RPMI7951 (cell line): ENCODE measurements around the gene SLC12A8. TPM values are rescaled to one million over a fixed set of nuclear protein-coding genes. Genes with fewer than 3 reads are reported as not detected.

Source experiments
- DNase-seq: peaks from one replicate; pipeline ENCODE4 v3.0.0-alpha.2; 2012; ENCODE audit warnings: low read depth
- total RNA-seq: library from RNA; depleted of rRNA; stranded (reverse); fragments of >200 nt; shearing (Covaris generic); gene quantifications from 2 replicates; pipeline ENCODE4 v1.2.3, GENCODE V29; 2014

SLC12A8 gene
- total RNA-seq, 1 experiment from 2014 or later = 26.6 TPM

DNA sequence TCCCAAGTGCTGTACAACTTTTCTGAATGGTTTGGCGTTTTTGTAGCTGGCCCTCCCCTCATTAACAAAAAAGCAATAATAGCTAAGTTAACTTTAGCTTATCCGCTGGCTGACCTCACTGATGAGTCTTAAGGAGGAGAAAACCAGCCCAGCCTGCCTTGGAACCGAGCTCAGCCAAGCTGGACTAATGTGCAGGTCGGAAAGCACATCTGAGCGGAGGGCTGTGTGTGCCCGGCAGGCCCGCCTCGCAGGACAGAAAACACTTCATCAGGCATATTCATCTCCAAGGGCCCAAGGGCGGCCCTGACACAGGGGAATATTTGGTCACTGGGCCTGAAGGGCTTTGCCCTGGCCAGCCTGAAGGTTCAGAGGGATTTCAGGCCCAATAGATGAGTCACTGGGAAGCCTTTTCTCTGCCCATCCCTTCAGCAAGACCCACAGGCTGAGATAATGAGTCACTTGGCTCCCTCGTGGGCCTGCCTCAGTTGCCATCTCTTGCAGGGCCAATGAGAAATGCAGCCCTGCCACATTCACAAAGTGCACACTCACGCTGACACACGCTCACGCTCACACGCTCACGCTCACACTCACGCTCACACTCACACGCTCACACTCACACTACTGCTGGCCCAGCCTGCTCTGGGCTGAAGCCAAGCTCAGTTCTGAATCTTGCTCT, 75.1 kb downstream of the SLC12A8 start:
- peak; percentile 93 for DNase-seq

DNA sequence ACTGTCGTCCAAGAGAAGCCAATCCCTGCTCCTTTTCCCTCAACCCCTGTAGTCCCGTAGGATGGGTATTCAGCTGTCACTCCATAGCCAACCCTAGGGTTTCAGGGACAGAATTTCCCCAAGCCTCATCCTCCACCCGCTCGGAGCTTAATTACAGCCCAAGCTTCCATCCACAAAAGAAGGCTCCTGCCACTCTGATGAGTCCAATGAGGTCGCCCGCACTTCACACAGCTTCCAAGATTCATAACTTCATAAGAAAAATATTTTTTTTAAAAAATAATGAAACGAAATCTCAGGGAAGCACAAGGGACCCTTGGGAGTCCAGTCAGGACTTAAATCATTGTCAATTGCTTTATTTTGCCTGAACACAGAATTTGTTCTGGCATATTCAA, 75.6 kb downstream of the SLC12A8 start:
- no peak for DNase-seq

DNA sequence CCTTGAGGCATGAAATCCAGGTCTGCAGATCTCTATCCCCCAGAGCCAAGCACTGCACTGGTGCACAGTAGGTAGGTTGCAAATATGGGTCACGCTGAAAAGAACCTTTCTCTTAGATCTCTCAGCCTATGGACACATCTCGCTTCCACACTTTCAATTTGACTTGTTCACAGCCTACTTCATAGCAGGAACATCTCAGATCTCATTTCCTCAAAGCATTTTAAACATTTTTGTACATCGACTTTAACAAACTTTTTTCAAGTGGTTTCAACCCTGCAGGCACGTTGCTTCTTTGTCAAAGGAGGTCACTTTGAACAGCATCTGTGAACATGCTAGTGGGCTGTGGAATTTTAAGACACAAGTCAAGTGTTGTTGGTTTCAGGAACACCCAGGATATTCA, 76.0 kb downstream of the SLC12A8 start:
- DNase-seq = no peak

DNA sequence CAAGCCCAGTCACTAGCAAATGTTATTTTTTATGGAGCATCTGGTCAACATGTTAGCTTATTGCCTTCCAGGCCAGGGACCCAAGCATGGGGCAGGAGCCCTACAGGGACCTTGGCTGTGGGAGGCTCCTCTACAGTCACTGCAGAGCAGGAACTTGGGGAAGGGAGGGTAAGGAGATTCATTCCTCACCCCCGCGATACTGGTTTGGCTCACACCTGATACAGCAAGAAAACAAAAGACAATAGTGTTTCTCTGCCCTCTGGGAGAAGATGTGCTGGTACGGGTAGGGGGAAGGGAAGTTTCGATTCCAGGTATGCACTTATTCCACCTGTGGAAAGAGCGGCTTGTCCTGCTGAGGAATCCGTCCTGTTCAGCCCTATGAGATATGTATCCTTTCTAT, 77.6 kb downstream of the SLC12A8 start:
- no peak for DNase-seq

DNA sequence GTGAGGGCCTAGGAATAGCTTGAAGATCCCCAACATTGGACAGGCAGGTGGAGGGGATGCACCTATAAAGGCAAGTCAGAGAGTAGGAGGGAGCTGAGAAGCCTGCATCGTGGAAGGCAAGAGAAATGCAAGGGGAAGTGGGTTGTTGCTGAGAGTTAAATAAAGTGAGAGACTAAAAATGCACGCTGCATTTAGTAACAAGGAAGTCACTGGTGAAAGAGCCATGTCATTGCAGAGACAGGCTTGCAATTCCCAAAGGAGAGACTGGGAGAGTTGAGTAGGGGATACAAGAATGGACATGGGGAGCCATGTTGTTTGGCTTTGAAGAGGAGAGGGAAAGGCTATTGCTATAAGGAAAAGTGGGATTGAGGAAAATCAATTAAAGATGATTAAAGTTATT, 79.7 kb downstream of the SLC12A8 start:
- no peak for DNase-seq

DNA sequence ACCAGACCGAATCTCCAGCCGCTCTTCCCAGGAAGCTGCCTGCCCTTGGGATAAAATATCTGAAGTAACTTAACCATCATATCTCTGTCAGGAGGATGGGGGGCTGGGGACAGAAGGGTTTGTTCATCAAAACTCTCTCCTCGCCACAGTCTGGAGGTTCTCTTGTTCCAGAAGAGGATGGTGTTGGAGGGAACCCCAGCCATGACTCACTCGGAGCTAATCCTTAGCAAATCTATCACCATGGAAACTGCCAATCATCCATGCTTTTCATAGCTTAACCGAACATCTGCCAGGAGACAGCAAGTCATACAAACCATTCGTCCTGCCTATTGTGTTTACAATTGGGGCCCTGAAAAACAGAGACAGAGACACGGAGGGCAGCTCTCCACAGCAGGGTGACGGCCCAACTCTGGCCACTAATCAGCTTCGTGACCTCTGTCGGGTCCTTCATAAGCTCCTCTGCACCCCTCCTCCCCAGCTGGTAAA, 83.0 kb downstream of the SLC12A8 start:
- DNase-seq = peak; percentile 99

DNA sequence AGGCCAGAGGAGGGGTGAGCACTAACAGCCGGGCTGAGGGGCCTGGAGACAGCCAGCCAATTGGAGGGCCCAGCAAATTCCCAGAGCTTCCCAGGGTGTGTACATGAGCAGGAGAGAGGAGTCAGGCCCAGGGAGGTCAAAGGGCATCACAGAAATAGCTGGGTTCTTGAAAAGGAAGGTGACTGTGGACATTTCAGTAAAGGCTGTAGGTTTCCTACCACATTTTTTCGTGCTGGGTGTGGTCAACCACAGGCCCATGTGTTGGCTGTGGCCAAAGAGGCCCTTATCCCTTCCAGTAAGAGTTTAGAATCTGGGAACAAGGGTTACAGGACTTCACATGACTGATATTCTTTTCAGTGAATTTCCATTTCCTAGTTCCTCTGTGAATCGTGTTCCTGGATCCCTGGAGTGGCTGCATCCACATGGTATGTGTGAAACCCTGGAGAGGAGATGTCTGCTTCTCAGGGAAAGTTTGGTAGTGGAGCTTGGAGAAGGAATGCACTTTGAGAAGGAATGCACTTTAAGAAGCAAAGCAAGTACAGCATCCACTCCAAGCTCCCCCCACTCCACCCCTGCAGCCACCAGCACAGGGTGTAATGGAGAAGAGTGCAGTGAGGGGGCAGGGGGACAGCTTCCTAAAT, 83.6 kb downstream of the SLC12A8 start:
- peak; percentile 98 for DNase-seq

DNA sequence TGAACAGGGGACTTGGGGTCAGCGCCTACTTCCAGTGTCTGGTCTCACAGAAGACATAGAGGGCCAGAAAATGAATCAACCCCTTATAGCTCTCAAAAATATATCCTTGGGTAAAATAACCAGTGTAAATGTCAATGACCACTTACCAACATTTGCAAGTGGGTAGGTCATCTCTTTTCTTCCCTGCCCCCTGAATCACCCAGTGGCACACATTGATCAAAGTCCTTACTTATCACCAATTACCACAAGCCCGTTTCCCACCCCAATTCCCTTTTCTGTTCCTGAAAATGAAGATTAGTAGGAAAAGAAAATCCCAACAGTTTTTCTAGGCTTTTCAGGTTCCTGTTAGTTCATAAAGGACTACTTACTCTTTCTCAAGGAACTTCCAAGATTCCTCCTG, 86.2 kb downstream of the SLC12A8 start:
- DNase-seq = no peak

DNA sequence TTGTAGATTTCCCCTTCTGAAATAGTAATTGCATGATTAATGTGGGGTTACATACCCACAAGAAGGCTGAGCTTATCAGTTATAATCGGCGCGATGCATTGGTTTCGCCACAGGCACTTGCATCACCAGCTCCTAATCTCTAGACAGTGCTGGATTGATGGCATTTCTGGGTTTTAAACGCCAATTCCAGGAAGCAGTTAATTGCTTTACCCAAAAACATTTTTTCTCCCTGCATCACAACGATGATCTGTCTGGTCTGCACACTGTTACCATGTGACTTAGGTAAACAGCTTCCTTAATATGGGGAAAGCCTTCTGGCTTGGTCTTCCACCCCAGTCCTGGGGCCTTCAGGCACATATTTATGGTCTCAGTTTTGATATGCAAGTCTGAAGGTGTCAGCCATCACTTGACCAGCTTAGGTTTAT, 86.7 kb downstream of the SLC12A8 start:
- peak; percentile 99 for DNase-seq

DNA sequence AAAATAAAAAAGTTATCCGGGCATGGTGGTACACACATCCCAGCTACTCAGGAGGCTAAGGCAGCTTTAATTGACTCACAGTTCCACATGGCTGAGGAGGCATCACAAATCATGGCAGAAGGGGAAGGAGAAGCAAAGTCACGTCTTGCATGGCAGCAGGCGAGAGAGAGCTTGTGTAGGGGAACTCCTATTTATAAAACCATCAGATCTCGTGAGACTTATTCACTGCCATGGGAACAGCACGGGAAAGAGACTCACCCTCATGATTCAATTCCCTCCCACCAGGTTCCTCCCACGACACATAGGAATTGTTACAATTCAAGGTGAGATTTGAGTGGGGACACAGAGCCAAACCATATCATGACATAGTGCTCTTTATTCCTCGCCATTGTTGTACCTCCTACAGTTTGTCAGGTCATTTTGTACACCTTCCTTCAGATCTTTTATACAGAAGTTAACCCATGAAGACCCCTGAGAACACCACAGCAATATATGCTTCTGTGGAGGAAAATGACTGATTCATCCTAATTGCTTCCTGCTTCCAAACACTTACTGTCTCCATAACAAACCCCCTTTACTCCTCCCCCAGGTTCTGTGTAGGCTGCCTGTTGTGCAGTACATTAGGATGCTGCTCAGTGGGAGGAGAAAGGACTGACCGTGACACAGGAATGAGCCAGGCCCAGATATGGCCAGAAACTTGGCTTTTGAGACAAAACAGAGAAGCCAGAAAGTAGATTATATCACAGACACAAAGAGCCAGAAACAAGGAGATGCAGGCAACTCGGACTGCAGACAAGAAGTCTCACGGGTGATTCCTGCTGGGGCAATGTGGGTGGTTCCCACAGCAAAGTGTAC, 88.9 kb downstream of the SLC12A8 start:
- peak; percentile 82 for DNase-seq

DNA sequence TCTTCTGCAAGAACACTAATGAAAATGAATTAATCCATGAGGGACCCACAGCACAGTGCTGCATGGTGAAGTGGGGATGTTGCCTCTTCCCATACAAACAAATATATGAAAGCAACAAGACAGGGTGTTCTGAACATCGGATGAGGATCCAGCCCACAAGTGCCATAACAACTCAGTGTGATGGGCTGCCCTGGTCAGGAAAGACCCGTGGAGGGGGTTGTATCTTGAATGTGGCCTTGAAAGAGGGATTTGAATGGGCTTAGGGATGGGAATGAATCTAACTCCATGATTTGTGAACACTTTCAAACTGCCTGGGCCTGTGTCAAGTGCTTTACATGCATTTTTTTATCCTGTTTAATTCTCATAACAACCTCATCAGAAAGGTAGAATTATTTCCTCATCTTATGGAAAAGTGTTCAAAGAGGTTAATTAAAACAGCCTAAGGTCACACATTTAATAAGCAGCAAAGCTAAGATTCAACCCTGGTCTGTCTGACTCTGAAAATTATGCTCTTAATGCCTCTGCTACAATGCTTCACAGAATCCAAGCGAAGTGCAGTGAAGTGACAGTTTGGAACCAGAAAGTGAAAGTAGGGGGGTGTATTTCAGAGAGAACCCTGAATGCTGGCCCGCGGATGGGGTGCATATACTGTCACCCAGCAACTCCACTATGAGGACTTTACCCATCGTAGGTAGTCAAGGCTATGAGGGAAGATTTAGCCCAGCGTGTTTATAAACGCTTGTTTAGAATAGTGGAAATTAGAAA, 91.1 kb downstream of the SLC12A8 start:
- DNase-seq = no peak

DNA sequence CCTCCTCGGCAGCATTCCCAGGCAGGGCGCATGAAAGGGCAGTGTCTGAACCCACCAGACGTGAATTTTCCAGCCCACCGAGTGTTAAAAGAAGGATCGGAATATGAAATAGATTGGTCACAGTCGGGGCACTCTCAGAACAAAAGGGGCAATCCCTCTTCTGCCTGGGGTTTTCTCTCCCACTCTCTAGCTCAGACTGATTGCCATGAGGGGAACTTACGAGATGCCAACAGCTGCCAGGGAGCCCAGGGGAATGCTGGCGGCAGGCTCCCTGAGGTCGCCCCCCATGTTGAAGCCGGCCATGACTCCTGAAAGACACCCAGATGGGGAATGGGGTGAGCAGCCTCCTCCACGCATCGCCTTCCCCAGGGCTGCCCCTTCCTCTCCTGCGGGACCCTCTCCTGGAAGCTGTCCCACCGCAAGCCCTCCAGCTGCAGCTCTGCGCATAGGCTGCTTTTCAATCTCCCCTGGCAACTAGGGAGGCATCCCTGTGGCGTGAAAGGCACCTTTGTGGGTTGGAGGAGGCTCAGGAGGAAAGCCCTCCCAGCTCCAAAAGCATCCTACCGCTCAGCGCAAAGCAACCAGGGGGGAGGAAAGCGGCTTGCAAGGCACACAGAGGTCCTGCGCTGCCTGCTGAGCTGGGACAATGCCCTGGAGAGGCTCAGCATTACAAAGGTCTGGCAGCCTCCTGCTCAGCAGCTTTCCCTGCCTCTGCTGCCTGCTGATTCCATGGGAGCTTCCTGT, 92.0 kb downstream of the SLC12A8 start:
- DNase-seq = no peak

DNA sequence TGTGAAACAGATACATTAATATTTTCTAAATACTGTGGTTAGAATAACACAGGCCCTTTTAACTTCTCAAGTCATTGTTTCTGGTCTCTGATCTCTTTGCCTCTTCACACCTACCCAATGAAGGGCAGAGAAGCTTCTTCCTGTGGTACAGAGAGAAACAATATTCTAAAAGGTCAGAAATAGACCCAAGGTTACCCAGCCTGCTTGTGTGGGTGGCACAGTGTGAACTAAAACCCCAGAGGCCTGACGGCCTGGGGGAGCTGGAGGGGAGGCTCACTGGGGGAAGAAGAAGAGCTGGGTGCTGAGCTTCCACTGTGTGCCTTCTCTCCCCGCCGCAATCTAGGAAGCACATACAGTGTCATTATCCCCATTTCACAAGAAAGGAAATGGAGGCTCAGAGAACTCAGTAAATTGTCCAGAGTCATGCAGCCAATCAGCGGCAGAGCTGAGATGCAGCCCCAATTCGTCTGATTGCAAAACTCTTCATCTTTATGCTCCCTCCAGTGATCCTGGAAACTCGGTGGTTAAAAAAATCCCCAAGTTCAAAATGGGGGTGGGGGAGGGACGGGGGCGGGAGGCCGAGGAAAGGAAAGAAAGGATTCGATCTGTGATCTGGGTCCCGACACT, 92.7 kb downstream of the SLC12A8 start:
- no peak for DNase-seq

DNA sequence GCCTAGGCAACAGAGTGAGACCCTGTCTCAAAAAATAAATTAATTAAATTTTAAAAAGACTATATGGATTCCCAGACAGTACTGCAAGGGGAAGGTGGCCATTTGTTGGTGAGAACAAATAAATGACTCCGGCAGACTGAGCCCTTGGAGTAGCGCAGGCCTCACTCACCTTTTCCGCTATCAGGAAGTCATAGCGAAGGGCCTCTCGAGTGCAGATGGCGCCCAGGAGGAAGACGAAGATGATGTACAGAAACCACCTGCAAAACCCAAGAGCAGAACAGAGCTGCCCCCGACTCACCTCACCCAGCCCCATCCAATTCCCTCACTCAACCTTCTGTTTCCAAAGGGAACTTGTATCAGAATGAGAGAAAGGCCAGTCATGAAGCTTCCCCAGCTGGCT, 93.9 kb downstream of the SLC12A8 start:
- no peak for DNase-seq

DNA sequence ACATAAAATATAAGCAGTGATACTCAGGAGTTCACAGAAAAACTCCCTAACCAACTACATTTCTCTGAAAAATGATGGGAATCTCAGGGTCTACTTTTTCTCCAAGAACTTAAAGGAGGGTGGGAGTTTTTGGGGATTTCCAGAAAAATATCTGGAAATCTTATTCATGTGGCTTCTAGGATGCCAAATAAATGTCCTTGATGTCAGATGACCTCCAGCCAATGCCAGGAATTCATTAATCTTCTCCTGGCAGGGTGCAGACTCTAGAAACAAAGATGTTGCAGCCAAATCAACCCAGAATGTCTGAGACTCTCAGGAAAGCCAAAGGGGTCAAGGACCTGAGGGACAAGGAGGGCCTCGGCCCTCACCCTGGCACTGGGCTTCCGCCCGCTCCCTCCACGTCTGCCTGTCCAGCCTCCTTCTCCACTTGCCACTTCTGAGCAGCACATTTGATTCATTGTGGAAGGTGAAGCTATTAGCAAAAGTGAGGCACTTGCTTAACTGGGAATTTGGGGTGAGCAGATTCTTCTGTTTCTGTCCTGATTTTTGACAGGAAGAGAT, 94.8 kb downstream of the SLC12A8 start:
- DNase-seq = peak; percentile 45

DNA sequence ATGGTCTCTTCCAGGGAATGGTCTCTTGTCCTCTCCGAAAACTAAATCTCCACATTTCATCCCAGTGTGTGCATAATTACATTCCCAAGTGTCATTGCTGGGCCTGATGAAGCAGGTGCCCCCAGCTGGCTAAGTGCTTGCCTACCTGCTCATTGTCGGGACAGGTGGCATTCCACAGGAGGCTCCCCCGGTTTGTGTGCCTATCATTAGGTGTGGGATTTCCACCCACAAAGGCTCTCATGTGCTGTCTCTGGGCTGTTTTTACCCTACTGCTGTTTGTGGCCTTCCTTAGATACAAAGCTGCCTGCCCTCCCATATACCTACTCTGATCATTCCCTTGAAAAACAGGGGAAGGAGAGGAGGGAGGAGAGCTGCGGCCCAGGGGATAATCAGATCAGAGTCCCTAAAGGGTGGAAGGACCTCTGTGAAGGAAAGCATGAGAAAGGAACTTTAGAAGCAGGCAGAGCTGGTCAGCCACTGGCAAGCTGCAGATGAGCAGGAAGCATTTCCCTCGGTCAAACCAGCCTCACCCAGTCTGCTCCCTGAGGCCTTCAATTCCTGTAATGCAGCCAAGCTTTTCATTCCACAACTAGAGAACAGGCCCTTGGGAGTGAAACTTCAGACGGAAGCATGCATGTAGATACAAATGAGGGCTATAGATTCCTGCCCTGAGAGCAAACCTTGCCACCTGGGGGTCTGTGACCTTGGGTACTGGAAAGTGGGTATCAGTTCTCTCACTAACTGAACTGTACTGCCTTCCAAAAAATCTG, 96.1 kb downstream of the SLC12A8 start:
- DNase-seq = peak; percentile 97

DNA sequence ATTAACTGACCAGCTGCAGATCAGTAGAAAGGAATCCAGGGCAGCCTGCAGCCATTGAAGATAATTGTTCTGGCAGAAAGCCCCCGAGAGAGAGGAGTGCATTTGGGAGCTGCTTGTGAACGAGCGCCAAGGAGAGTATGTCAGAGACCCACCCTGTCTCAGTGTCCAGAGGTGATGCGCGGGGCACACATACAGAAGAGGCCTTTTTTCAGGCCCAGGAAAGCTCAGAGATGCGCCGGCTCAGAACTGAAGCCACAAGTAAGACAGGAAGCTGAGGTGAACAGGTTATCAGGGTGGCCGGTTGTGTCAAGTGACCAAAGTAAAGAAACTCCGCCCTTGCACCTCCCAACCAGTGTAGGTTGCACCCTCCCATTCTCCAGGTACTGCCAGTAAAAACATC, 96.9 kb downstream of the SLC12A8 start:
- peak; percentile 90 for DNase-seq

DNA sequence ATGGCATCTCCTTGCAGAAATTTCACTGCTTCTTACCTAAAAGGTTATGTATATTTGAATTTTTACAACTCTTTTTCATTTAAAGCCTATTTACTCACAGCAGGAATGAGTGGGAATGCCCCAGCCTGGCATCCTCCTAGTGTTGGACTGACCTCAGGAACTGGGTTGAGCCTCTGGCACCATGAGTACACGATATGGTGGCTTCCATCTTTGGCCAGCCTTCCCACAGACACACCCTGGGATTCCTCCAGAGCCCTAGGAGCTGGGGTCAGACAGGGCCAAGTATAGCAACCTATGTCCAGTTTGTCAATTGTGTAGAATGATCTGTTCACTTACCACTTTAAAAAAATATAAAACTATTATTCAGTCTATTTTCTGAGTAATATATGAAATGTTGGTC, 99.6 kb downstream of the SLC12A8 start:
- DNase-seq = no peak

DNA sequence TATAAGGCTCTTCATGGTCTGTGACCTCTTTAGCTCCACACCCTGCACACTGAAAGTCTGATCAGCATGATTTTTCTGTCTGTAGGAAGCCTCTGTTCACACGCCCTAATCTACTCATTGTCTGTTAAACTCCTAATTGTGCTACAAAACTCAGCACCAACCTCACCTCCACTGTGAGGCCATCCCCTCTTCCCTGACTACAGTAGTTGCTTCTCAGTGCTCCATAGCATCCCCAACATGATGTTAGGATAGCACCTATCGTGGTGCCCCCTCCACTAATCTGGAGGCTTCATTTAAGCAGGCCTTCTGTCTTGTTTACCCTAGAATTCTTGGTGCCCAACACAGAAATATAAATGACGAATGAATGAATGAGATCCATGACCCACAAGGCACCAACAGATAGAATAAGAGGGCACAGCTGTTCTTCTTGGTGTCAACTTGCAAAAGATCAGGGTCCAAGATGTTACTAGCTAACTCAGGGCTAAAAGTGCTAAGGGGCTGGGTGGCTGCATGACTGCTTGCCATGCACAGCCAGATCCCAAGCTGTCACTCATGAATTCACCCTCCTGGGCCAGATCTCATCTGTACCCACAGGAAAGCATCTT, 101.6 kb downstream of the SLC12A8 start:
- no peak for DNase-seq
